Osteocyte (in vitro differentiated cells): Measurements from ENCODE around the gene TACC2. TPM values are rescaled to one million over a fixed set of nuclear protein-coding genes. Genes with fewer than 3 reads are reported as not detected.

ENCODE experiments used
- DNase-seq: peaks from one replicate; pipeline ENCODE4 v3.0.0; 2021; ENCODE audit warnings: mixed read lengths; ENCODE audit not compliant: unreplicated experiment; ENCODE audit errors: extremely low spot score
- H3K27ac Mint-ChIP-seq: one replicate; pipeline ENCODE4 v1.8.0; 2021; ENCODE audit warnings: mild to moderate bottlenecking, mixed read lengths; ENCODE audit not compliant: unreplicated experiment
- H3K27me3 Mint-ChIP-seq: one replicate; pipeline ENCODE4 v1.8.0; 2021; ENCODE audit warnings: mixed read lengths; ENCODE audit not compliant: unreplicated experiment
- H3K36me3 Mint-ChIP-seq: one replicate; pipeline ENCODE4 v1.8.0; 2021; ENCODE audit warnings: mixed read lengths; ENCODE audit not compliant: unreplicated experiment
- H3K4me1 Mint-ChIP-seq: one replicate; pipeline ENCODE4 v1.8.0; 2021; ENCODE audit warnings: mixed read lengths; ENCODE audit not compliant: unreplicated experiment
- H3K4me3 Mint-ChIP-seq: one replicate; pipeline ENCODE4 v1.8.0; 2021; ENCODE audit warnings: mild to moderate bottlenecking, moderate library complexity, mixed read lengths; ENCODE audit not compliant: unreplicated experiment
- H3K9me3 Mint-ChIP-seq: one replicate; pipeline ENCODE4 v1.8.0; 2021; ENCODE audit warnings: mixed read lengths; ENCODE audit not compliant: unreplicated experiment
- total RNA-seq: library from RNA; stranded (reverse); gene quantifications from 2 replicates; pipeline ENCODE4 v1.2.1, GENCODE V29; 2021
- TF ChIP-seq, protein P1 (sequence below): fragments of 200-600 bp; sonication (generic); IDR thresholded peaks from 2 replicates; pipeline ENCODE4 v1.5.0; 2021; ENCODE audit warnings: antibody characterized with exemption, mild to moderate bottlenecking, moderate library complexity

Gene TACC2
- total RNA-seq, 1 donor from 2014 or later, result 64.2 TPM

GRCh38 chr10:122232769-122233168 is 243.8 kb downstream of the TACC2 start:
- Mint-ChIP-seq H3K27ac (peak overlapping the region; percentile 60), H3K4me1 (peaks cover 12% of the 10 kb centered on the region), H3K9me3 (no peaks in the 10 kb centered on the region), H3K36me3 (peaks cover 36% of the 10 kb centered on the region), H3K4me3 (no peak overlapping the region), H3K27me3 (no peaks in the 10 kb centered on the region)
- DNase-seq, result no peak
- TF ChIP-seq, protein P1, sequence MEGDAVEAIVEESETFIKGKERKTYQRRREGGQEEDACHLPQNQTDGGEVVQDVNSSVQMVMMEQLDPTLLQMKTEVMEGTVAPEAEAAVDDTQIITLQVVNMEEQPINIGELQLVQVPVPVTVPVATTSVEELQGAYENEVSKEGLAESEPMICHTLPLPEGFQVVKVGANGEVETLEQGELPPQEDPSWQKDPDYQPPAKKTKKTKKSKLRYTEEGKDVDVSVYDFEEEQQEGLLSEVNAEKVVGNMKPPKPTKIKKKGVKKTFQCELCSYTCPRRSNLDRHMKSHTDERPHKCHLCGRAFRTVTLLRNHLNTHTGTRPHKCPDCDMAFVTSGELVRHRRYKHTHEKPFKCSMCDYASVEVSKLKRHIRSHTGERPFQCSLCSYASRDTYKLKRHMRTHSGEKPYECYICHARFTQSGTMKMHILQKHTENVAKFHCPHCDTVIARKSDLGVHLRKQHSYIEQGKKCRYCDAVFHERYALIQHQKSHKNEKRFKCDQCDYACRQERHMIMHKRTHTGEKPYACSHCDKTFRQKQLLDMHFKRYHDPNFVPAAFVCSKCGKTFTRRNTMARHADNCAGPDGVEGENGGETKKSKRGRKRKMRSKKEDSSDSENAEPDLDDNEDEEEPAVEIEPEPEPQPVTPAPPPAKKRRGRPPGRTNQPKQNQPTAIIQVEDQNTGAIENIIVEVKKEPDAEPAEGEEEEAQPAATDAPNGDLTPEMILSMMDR, result no peak

DNA sequence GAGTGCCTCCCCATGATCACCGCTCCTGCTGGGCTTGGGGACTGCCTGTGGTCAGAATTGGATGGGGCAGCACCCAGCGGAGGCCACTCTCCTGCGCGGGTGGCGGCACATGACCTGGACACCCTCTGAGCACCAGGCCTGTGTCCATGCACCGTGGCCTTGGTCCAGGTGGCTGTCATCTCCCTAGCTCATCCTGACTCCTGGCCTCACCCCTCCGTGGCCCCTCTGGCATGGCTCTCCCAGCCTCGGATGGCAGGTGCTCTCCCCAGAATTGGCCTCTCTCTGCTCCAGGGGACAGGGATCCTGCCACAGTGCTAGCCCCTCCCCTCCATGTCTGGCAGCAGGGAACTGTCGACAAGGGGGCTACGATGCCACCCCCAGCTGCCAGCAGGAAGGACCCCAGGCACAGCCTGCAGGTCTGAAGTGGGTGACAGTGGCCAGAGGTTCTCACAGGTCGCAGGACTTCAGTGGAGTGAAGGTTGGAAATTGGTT is 244.9 kb downstream of the TACC2 start:
- Mint-ChIP-seq H3K27ac (no peak overlapping the region), H3K4me1 (peaks cover 12% of the 10 kb centered on the region), H3K9me3 (no peaks in the 10 kb centered on the region), H3K36me3 (peaks cover 32% of the 10 kb centered on the region), H3K4me3 (no peak overlapping the region), H3K27me3 (no peaks in the 10 kb centered on the region)
- DNase-seq, result no peak
- TF ChIP-seq, protein P1, result no peak

- no peak for DNase-seq
- no peak overlapping the region for H3K27ac Mint-ChIP-seq
These were observed 245.5 kb downstream of the TACC2 start for GRCh38 chr10:122234416-122234815.

DNA sequence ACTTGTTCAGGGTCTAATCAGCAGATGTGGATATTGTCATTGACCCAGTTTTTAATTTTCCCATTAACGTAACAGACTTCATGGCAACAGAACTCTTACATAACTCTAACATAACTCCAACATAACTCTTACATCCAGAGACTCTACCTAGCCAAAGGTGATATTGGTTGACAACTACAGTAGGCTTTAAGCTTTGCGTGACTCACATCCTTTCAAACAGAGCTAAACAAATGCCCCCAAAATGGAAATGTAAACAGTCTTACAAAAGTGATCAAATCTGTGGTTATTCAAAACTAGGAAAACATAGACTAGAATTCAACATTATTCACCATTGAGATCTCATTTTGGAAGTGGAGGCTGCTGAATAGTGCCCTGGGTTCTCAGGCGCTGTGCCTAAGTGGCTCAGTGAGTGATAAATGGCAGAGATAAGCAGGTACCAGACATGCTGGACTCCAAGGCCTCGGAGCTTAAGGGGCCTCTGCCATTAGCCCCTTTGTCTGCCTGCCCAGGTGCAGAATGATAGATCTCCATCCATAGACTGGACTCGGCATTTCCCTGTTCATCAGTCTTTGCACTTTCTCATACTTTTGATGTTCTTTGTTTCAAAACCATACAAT is 247.8 kb downstream of the TACC2 start:
- no peak for DNase-seq
- Mint-ChIP-seq H3K4me3 (no peak overlapping the region), H3K4me1 (peaks cover 12% of the 10 kb centered on the region), H3K27me3 (no peaks in the 10 kb centered on the region), H3K9me3 (no peaks in the 10 kb centered on the region), H3K36me3 (peaks cover 39% of the 10 kb centered on the region), H3K27ac (no peak overlapping the region)
- TF ChIP-seq, protein P1, result no peak

More at GRCh38 chr10:122234416-122234815, 245.5 kb downstream of the TACC2 start:
- TF ChIP-seq, protein P1, result no peak
- Mint-ChIP-seq H3K9me3 (no peaks in the 10 kb centered on the region), H3K4me3 (no peak overlapping the region), H3K4me1 (peaks cover 12% of the 10 kb centered on the region), H3K27me3 (no peaks in the 10 kb centered on the region), H3K36me3 (peaks cover 32% of the 10 kb centered on the region)

DNA sequence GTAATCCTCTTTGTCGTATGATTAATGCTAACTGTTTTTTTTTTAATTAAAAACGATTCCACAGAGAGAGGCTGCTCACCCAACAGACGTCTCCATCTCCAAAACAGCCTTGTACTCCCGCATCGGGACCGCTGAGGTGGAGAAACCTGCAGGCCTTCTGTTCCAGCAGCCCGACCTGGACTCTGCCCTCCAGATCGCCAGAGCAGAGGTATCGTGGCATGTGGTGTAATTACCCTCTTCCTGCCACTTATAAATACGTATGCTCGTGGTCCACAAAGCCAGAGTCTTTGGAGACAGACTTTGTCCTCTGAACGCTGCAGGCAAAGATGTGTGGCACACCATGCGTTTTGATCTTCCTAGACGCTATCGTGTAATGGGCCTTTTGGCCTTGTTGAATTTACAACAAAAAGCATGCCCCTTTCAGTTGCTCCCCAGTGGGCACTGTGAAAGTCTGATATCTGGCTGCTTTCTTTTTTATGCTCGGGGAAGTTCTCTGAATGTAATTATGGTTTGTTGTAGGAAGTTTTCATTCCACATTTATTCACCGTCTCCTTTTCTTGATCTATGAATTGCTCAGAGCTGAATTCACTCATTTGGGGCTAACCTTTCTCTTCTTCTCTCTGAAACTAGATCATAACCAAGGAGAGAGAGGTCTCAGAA is 248.5 kb downstream of the TACC2 start:
- Mint-ChIP-seq H3K4me1 (peaks cover 9% of the 10 kb centered on the region), H3K4me3 (no peak overlapping the region), H3K27me3 (no peaks in the 10 kb centered on the region), H3K36me3 (peaks cover 44% of the 10 kb centered on the region), H3K27ac (no peak overlapping the region), H3K9me3 (no peaks in the 10 kb centered on the region)
- no peak for DNase-seq
- TF ChIP-seq, protein P1, result no peak
